ENCODE data around the gene XRRA1.
"Not testable (repeated sequence)": the region's sequence is repeated elsewhere in the genome, so short reads cannot be mapped to it uniquely, and the experiment has no call there.

- TF ChIP-seq EZH2 (IDR thresholded peaks at IDR 0.05; ENCODE audit: low read length, unreplicated experiment); EZH2phosphoT487 (IDR thresholded peaks at IDR 0.05; ENCODE audit: borderline replicate concordance, low read length): not testable (repeated sequence)
These were observed 41.3 kb upstream of the XRRA1 start for GRCh38 chr11:74990150-74990549.

All from PC-3 (cell line).